Astrocyte of the hippocampus (primary cell): Measurements from ENCODE around the gene HOATZ.

Experiments used
- DNase-seq: peaks from one replicate; pipeline ENCODE4 v3.0.0; 2011; ENCODE audit warnings: low read depth, low spot score

HOATZ gene

GRCh38 chr11:111514216-111515031, at the start of gene HOATZ:
TSS of gene HOATZ (plus strand) at chr11:111514778. CDS start at chr11:111514785, 7 bp downstream.
- DNase-seq: peak; percentile 65

GRCh38 chr11:111465400-111465799, 49.2 kb upstream of the HOATZ start:
- no peak for DNase-seq

- DNase-seq: no peak
Observed at GRCh38 chr11:111466615-111467014, 48.0 kb upstream of the HOATZ start.

- peak; percentile 23 for DNase-seq
Observed at GRCh38 chr11:111469200-111469599, 45.4 kb upstream of the HOATZ start.

- DNase-seq: no peak
Observed at GRCh38 chr11:111472228-111472627, 42.4 kb upstream of the HOATZ start.

GRCh38 chr11:111474432-111474831, 40.1 kb upstream of the HOATZ start:
- no peak for DNase-seq

GRCh38 chr11:111476366-111476765, 38.2 kb upstream of the HOATZ start:
- DNase-seq: no peak

- no peak for DNase-seq
Observed at GRCh38 chr11:111476956-111477355, 37.6 kb upstream of the HOATZ start.

- no peak for DNase-seq
Observed at GRCh38 chr11:111477898-111478297, 36.7 kb upstream of the HOATZ start.

- no peak for DNase-seq
Observed at GRCh38 chr11:111479666-111480065, 34.9 kb upstream of the HOATZ start.

GRCh38 chr11:111483431-111483830, 31.1 kb upstream of the HOATZ start:
- no peak for DNase-seq

GRCh38 chr11:111490496-111490895, 24.1 kb upstream of the HOATZ start:
- DNase-seq: no peak

GRCh38 chr11:111494040-111494439, 20.5 kb upstream of the HOATZ start:
- DNase-seq: no peak

GRCh38 chr11:111499483-111499882, 15.1 kb upstream of the HOATZ start:
- DNase-seq: no peak

- no peak for DNase-seq
Observed at GRCh38 chr11:111500481-111500880, 14.1 kb upstream of the HOATZ start.

GRCh38 chr11:111502611-111503010, 12.0 kb upstream of the HOATZ start:
- no peak for DNase-seq

- DNase-seq: peak; percentile 33
Observed at GRCh38 chr11:111510311-111510710, 4.3 kb upstream of the HOATZ start.

- peak; percentile 50 for DNase-seq
Observed at GRCh38 chr11:111512296-111513239, 2.0 kb upstream of the HOATZ start, which contains the start of gene BTG4. TSS of gene BTG4 (minus strand) at chr11:111512386. CDS start at chr11:111498776, 13,610 bp downstream.

GRCh38 chr11:111513240-111513605, 1.4 kb upstream of the HOATZ start:
- no peak for DNase-seq

GRCh38 chr11:111515591-111515990, 1.0 kb downstream of the HOATZ start:
- DNase-seq: no peak

- no peak for DNase-seq
Observed at GRCh38 chr11:111518668-111519067, 4.1 kb downstream of the HOATZ start.

- no peak for DNase-seq
Observed at GRCh38 chr11:111520560-111520959, 6.0 kb downstream of the HOATZ start.
